ENCODE data around the gene EXOC4. TPM values are rescaled to one million over a fixed set of nuclear protein-coding genes. Genes with fewer than 3 reads are reported as not detected.
A peak's percentile ranks its signal among the peaks of the same experiment; 100 is the strongest.

Gene EXOC4
- total and polyA plus RNA-seq, 12 donors: 7.5 to 41.7 (median 34.6) TPM

- ATAC-seq (peak in 1 of 8 donors; percentile 14), DNase-seq (no peak)
- TF ChIP-seq, protein P1, sequence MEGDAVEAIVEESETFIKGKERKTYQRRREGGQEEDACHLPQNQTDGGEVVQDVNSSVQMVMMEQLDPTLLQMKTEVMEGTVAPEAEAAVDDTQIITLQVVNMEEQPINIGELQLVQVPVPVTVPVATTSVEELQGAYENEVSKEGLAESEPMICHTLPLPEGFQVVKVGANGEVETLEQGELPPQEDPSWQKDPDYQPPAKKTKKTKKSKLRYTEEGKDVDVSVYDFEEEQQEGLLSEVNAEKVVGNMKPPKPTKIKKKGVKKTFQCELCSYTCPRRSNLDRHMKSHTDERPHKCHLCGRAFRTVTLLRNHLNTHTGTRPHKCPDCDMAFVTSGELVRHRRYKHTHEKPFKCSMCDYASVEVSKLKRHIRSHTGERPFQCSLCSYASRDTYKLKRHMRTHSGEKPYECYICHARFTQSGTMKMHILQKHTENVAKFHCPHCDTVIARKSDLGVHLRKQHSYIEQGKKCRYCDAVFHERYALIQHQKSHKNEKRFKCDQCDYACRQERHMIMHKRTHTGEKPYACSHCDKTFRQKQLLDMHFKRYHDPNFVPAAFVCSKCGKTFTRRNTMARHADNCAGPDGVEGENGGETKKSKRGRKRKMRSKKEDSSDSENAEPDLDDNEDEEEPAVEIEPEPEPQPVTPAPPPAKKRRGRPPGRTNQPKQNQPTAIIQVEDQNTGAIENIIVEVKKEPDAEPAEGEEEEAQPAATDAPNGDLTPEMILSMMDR (IDR thresholded peaks at IDR 0.05): no peak
- H3K4me1 ChIP-seq: peaks cover 0 to 13% (median 6%) of the 10 kb centered on the region in 9 donors
- no peak overlapping the region for H3K27ac ChIP-seq
- H3K36me3 ChIP-seq: peaks cover 0 to 24% (median 4%) of the 10 kb centered on the region in 9 donors
- H3K4me3 ChIP-seq: no peak overlapping the region
- H3K9me3 ChIP-seq: no peaks in the 10 kb centered on the region
- H3K27me3 ChIP-seq: no peaks in the 10 kb centered on the region
- intact Hi-C loops (cut with DNase I): no loop called here
- 61 to 73% methylated on average over 2 of the region's 2 CpGs for WGBS, 2 donors
Observed at GRCh38 chr7:133284092-133284491, 31.2 kb downstream of the EXOC4 start.

GRCh38 chr7:133288970-133289369, 36.1 kb downstream of the EXOC4 start:
- WGBS, 2 donors: 97 to 98% methylated on average over 1 of the region's 1 CpG
- Histone ChIP-seq H3K9me3 (no peaks in the 10 kb centered on the region), H3K4me1 (peaks cover 0 to 13% (median 5%) of the 10 kb centered on the region in 9 donors), H3K27me3 (no peaks in the 10 kb centered on the region), H3K36me3 (peaks cover 0 to 42% (median 10%) of the 10 kb centered on the region in 9 donors), H3K27ac (no peak overlapping the region), H3K4me3 (no peak overlapping the region)
- no peak for DNase-seq
- intact Hi-C loops (cut with DNase I): no loop called here
- ATAC-seq: no peak
- TF ChIP-seq, protein P1 (IDR thresholded peaks at IDR 0.05): no peak

DNA sequence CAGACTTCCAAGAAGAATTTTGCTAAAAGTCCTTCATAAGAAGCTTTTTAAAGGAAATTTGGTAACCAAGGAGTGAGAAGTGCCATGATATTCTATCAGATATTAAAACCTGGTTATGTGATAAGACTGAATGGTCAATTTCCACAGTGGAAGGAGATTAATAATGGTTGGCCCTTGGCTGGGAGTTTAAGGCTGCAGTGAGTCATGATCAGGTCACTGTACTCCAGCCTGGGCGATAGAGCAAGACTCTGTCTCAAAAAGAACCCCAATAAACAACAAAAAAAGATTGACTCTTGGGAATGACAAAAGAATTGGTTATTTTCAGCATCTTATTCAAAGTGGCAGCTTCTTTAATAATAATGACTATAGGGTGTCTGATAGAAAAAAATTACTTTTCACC, 37.2 kb downstream of the EXOC4 start:
- 85 to 97% methylated on average over 1 of the region's 1 CpG for whole genome bisulfite sequencing, 2 donors
- H3K4me3 ChIP-seq: no peak overlapping the region
- H3K27ac ChIP-seq: no peak overlapping the region
- no peak for ATAC-seq
- intact Hi-C loops (cut with DNase I): no loop called here
- H3K9me3 ChIP-seq: no peaks in the 10 kb centered on the region
- H3K4me1 ChIP-seq: peaks cover 0 to 16% (median 0%) of the 10 kb centered on the region in 9 donors
- TF ChIP-seq, protein P1 (IDR thresholded peaks at IDR 0.05): no peak
- H3K36me3 ChIP-seq: peaks cover 0 to 42% (median 10%) of the 10 kb centered on the region in 9 donors
- H3K27me3 ChIP-seq: no peaks in the 10 kb centered on the region
- no peak for DNase-seq

GRCh38 chr7:133290676-133291333, 37.9 kb downstream of the EXOC4 start:
- 94% methylated on average over 3 of the region's 3 CpGs for WGBS, 2 donors
- TF ChIP-seq, protein P1 (IDR thresholded peaks at IDR 0.05): no peak
- H3K27ac ChIP-seq: no peak overlapping the region
- H3K36me3 ChIP-seq: peaks cover 0 to 42% (median 10%) of the 10 kb centered on the region in 9 donors
- intact Hi-C loops (cut with DNase I): no loop called here
- no peak for ATAC-seq
- no peaks in the 10 kb centered on the region for H3K9me3 ChIP-seq
- no peak overlapping the region for H3K4me3 ChIP-seq
- H3K4me1 ChIP-seq: peaks cover 0 to 19% (median 3%) of the 10 kb centered on the region in 9 donors
- H3K27me3 ChIP-seq: no peaks in the 10 kb centered on the region
- DNase-seq: no peak

Measured in heart right ventricle (tissue), 16 donors.